Activated T-helper 1 cell treated with anti-CD3 and anti-CD28 coated beads, Interleukin-12 subunit alpha, Interleukin-12 subunit beta, Interleukin-2, Interleukin-4 antibody, amounts not matched to agents 30 ng/mL and 10 ng/mL and 1 ng/mL, durations not matched to agents 14 hours and 24 hours and 36 hours (primary cell): ENCODE data around the gene RSPO4. TPM values are rescaled to one million over a fixed set of nuclear protein-coding genes. Genes with fewer than 3 reads are reported as not detected.

ENCODE experiments used
- DNase-seq: peaks from one replicate; pipeline ENCODE4 v3.0.0; 2021; ENCODE audit warnings: low spot score
- H3K27ac Mint-ChIP-seq: one replicate; pipeline ENCODE4 v1.8.0; 2021; ENCODE audit warnings: mild to moderate bottlenecking, mixed read lengths
- H3K27me3 Mint-ChIP-seq: one replicate; pipeline ENCODE4 v1.8.0; 2022; ENCODE audit warnings: mild to moderate bottlenecking, moderate library complexity, mixed read lengths; ENCODE audit not compliant: insufficient read depth
- H3K36me3 Mint-ChIP-seq: one replicate; pipeline ENCODE4 v1.8.0; 2021; ENCODE audit warnings: low read depth, mixed read lengths
- H3K4me1 Mint-ChIP-seq: one replicate; pipeline ENCODE4 v1.8.0; 2021; ENCODE audit warnings: low read depth, mixed read lengths
- H3K4me3 Mint-ChIP-seq: one replicate; pipeline ENCODE4 v1.8.0; 2021; ENCODE audit warnings: mild to moderate bottlenecking, moderate library complexity, mixed read lengths
- H3K9me3 Mint-ChIP-seq: one replicate; pipeline ENCODE4 v1.8.0; 2021; ENCODE audit warnings: mixed read lengths
- intact Hi-C: fragments of 100-400 bp; cut with micrococcal nuclease; formaldehyde crosslinking; loops from one replicate; pipeline ENCODE4 v1.15.1; 2024
- total RNA-seq: library from RNA; stranded (reverse); gene quantifications from 2 replicates; pipeline ENCODE4 v1.2.3, GENCODE V29; 2022

The RSPO4 gene
- total RNA-seq, 1 donor from 2014 or later: not detected

GRCh38 chr20:976033-976432, 26.1 kb downstream of the RSPO4 start:
- H3K4me1 Mint-ChIP-seq: no peaks in the 10 kb centered on the region
- H3K27me3 Mint-ChIP-seq: peaks cover 8% of the 10 kb centered on the region
- no peaks in the 10 kb centered on the region for H3K9me3 Mint-ChIP-seq
- H3K4me3 Mint-ChIP-seq: no peak overlapping the region
- DNase-seq: no peak
- no peaks in the 10 kb centered on the region for H3K36me3 Mint-ChIP-seq
- no peak overlapping the region for H3K27ac Mint-ChIP-seq
- intact Hi-C loops: loop anchor here (10.0 kb wide), 1 partner anchor 209 kb away; the partner anchor contains the start of gene TMEM74B

DNA sequence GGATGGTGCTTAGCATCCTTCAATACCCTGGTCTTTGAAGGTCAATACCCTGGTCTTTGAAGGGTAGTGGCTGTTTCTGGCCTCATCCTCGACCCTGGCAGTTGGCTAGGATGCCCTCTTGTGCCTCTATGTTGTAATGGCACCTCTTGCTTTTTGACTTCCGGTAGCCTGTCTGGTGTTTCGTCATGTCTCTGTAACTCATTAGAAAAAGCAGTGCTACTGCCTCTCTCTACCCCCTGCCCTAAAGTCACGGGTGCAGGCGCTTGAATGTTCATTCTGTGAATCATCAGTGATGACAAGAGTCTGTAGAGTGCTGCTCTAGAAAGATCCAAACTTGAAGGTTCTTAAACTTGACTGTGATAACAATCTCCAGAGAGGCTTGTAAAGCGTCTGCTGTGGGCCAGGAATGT, 28.3 kb downstream of the RSPO4 start:
- H3K36me3 Mint-ChIP-seq: no peaks in the 10 kb centered on the region
- H3K4me3 Mint-ChIP-seq: no peak overlapping the region
- DNase-seq: peak; percentile 11
- peaks cover 5% of the 10 kb centered on the region for H3K27me3 Mint-ChIP-seq
- H3K9me3 Mint-ChIP-seq: no peaks in the 10 kb centered on the region
- no peak overlapping the region for H3K27ac Mint-ChIP-seq
- intact Hi-C loops: loop anchor here (1.0 to 10.0 kb wide), 3 partner anchors 157 to 240 kb away; partner anchors contain the start of gene TMEM74B
- no peaks in the 10 kb centered on the region for H3K4me1 Mint-ChIP-seq

- H3K4me3 Mint-ChIP-seq: no peak overlapping the region
- no peak for DNase-seq
- no peaks in the 10 kb centered on the region for H3K9me3 Mint-ChIP-seq
- intact Hi-C loops: loop anchor here (10.0 kb wide), 1 partner anchor 213 kb away; the partner anchor contains the start of gene TMEM74B
- peaks cover 5% of the 10 kb centered on the region for H3K27me3 Mint-ChIP-seq
- H3K4me1 Mint-ChIP-seq: no peaks in the 10 kb centered on the region
- no peaks in the 10 kb centered on the region for H3K36me3 Mint-ChIP-seq
- no peak overlapping the region for H3K27ac Mint-ChIP-seq
Observed at GRCh38 chr20:972256-972655, 29.9 kb downstream of the RSPO4 start.

GRCh38 chr20:971346-971745, 30.8 kb downstream of the RSPO4 start:
- no peak for DNase-seq

DNA sequence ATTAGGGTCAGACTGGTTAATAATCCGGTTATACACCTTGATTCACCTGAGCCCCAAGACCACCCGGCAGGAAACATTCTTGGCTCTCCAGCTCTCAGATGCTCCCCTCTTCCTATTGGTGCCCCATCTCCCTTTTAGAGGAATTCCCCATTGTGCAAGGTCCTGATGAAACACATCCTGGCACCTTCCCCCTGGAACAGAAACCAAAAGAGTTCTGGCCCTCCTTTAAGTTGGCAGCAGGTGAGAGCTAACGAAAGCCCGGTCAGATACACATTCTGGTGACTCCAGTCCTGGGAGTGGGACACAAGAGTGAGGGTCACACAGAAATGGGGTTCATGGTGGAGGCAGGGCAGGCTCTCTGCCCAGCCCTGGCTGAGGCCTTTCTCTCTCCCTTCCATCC, 32.2 kb downstream of the RSPO4 start:
- H3K36me3 Mint-ChIP-seq: no peaks in the 10 kb centered on the region
- intact Hi-C loops: loop anchor here (10.0 kb wide), 1 partner anchor 215 kb away; the partner anchor contains the start of gene TMEM74B
- H3K27ac Mint-ChIP-seq: no peak overlapping the region

More at GRCh38 chr20:971346-971745, 30.8 kb downstream of the RSPO4 start:
- Mint-ChIP-seq H3K27ac (no peak overlapping the region), H3K4me3 (no peak overlapping the region), H3K36me3 (no peaks in the 10 kb centered on the region), H3K27me3 (peaks cover 3% of the 10 kb centered on the region), H3K9me3 (no peaks in the 10 kb centered on the region), H3K4me1 (no peaks in the 10 kb centered on the region)
- intact Hi-C loops: loop anchor here (10.0 kb wide), 1 partner anchor 213 kb away; the partner anchor contains the start of gene TMEM74B

GRCh38 chr20:967796-968742, 34.0 kb downstream of the RSPO4 start:
- peaks cover 9% of the 10 kb centered on the region for H3K27me3 Mint-ChIP-seq
- H3K36me3 Mint-ChIP-seq: no peaks in the 10 kb centered on the region
- intact Hi-C loops: no loop called here
- no peaks in the 10 kb centered on the region for H3K4me1 Mint-ChIP-seq
- no peak overlapping the region for H3K27ac Mint-ChIP-seq
- no peak for DNase-seq
- H3K9me3 Mint-ChIP-seq: no peaks in the 10 kb centered on the region
- H3K4me3 Mint-ChIP-seq: no peak overlapping the region

More for the DNA sequence above, 32.2 kb downstream of the RSPO4 start:
- DNase-seq: no peak
- Mint-ChIP-seq H3K27me3 (peaks cover 7% of the 10 kb centered on the region), H3K4me1 (no peaks in the 10 kb centered on the region), H3K4me3 (no peak overlapping the region), H3K9me3 (no peaks in the 10 kb centered on the region)

DNA sequence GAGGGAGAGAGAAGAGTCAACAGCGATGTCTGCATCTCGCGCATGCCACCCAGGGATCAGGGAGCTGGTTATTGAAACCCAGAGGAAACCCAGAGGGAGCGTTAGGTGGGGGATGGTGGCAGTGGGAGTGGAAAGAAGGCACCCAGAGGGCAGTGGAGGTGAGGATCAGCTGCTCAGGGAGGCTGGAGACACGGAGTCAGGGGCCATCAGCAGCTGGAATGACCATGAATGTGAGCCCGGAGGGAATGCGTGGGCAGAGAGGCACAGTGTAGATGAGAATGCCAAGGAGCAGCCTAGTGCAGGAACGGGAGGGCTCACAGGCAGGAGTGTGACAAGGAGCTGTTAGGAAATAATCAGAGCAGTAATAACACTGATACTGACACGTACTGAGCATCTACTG, 36.2 kb downstream of the RSPO4 start:
- no peaks in the 10 kb centered on the region for H3K4me1 Mint-ChIP-seq

DNA sequence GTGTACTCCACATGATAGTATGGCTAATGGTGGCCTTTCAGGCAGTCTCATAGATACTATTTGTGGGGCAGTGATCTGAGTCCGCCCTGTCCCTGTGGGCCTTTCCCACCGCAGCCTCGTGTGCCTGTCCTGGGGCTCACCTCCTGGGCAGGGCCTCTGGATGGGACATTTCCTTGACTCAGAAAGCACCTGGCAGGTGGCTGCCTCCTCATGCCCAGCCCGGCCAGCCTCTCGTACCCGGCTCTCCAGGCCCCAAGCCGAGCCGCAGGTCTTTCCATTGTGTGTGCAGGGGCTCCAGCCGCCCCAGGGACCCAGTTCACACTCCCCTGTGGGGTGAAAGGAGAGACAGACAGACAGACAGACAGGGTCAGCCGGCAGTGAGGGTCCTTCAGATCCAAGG, 38.3 kb downstream of the RSPO4 start:
- Mint-ChIP-seq H3K36me3 (no peaks in the 10 kb centered on the region), H3K27ac (no peak overlapping the region), H3K27me3 (peaks cover 8% of the 10 kb centered on the region), H3K4me3 (no peak overlapping the region), H3K9me3 (no peaks in the 10 kb centered on the region), H3K4me1 (no peaks in the 10 kb centered on the region)
- intact Hi-C loops: no loop called here
- DNase-seq: no peak

More for the DNA sequence above, 36.2 kb downstream of the RSPO4 start:
- Mint-ChIP-seq H3K36me3 (no peaks in the 10 kb centered on the region), H3K9me3 (no peaks in the 10 kb centered on the region), H3K27ac (no peak overlapping the region), H3K4me3 (no peak overlapping the region), H3K27me3 (peaks cover 8% of the 10 kb centered on the region)
- intact Hi-C loops: no loop called here
- DNase-seq: no peak

- peaks cover 8% of the 10 kb centered on the region for H3K27me3 Mint-ChIP-seq
Observed at GRCh38 chr20:962683-963082, 39.4 kb downstream of the RSPO4 start.

GRCh38 chr20:962223-962622, 39.9 kb downstream of the RSPO4 start:
- Mint-ChIP-seq H3K9me3 (no peaks in the 10 kb centered on the region), H3K27me3 (peaks cover 8% of the 10 kb centered on the region), H3K4me3 (no peak overlapping the region), H3K4me1 (no peaks in the 10 kb centered on the region), H3K36me3 (no peaks in the 10 kb centered on the region), H3K27ac (no peak overlapping the region)
- intact Hi-C loops: no loop called here
- DNase-seq: no peak

More at GRCh38 chr20:962683-963082, 39.4 kb downstream of the RSPO4 start:
- H3K36me3 Mint-ChIP-seq: no peaks in the 10 kb centered on the region
- no peaks in the 10 kb centered on the region for H3K9me3 Mint-ChIP-seq
- no peak overlapping the region for H3K27ac Mint-ChIP-seq
- intact Hi-C loops: no loop called here
- H3K4me1 Mint-ChIP-seq: no peaks in the 10 kb centered on the region
- H3K4me3 Mint-ChIP-seq: no peak overlapping the region
- no peak for DNase-seq

DNA sequence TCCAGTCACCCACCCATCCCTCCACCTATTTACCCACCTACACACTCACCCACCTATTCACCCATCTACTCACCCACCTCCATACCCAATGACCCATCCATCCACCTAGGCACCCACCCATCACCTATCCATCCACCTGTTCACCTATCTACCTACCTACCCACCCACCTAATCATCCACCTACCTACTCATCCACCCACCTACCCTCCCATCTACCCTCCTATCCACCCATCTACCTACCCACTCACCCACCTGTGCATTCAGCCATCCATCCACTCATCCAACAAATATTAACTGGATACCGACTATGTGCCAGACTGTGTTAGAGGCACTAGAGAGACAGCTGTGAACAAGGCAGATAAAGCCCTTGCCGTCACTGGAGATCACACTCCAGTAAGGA, 40.3 kb downstream of the RSPO4 start:
- no peak overlapping the region for H3K4me3 Mint-ChIP-seq
- no peaks in the 10 kb centered on the region for H3K36me3 Mint-ChIP-seq
- no peaks in the 10 kb centered on the region for H3K9me3 Mint-ChIP-seq
- intact Hi-C loops: no loop called here
- no peaks in the 10 kb centered on the region for H3K4me1 Mint-ChIP-seq
- no peak overlapping the region for H3K27ac Mint-ChIP-seq
- H3K27me3 Mint-ChIP-seq: peaks cover 8% of the 10 kb centered on the region
- DNase-seq: no peak

DNA sequence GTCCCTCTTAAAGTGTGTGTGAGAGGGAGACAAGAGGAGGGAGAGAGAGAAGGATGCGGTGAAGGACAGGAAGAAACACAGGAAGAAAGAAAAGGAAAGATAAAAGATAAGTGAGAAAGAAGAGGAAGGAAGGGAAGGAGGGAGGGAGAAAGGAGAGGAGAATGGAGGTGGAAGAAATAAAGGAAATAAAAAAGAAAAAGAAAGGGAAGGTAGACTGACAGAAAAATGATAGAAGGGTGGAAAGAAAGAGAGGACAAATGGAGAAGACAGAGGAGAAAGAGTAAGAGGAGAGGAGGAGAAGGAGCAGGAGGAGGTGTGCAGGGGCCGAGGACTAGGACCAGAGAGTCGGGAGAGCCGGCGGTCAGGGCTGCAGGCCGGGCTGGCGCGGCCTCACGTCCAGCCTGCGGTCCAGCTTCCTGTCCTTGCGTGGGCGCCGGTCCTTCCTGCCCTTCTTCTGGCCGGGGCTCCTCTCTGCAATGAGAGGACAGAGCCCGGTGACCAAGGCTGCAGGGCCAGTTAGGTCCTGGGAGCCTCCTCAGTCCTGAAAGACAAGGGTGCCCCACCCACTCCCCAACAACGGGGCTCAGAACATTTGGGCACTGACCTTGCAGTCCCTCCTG, 42.0 kb downstream of the RSPO4 start:
- Mint-ChIP-seq H3K27ac (no peak overlapping the region), H3K4me1 (no peaks in the 10 kb centered on the region), H3K27me3 (peaks cover 13% of the 10 kb centered on the region), H3K4me3 (no peak overlapping the region), H3K9me3 (no peaks in the 10 kb centered on the region), H3K36me3 (no peaks in the 10 kb centered on the region)
- intact Hi-C loops: loop anchor here (5.0 kb wide), 1 partner anchor 252 kb away; no protein-coding TSS in a partner anchor
- no peak for DNase-seq
